ENCODE results near the gene SUPT7L. TPM values are rescaled to one million over a fixed set of nuclear protein-coding genes. Genes with fewer than 3 reads are reported as not detected.

SUPT7L gene
- total and polyA plus RNA-seq, 2 of the 13 experiments (the other 11 are each of a cell fraction or from before 2014, with no cell fraction given), result 32.9 to 77.5 TPM

DNA sequence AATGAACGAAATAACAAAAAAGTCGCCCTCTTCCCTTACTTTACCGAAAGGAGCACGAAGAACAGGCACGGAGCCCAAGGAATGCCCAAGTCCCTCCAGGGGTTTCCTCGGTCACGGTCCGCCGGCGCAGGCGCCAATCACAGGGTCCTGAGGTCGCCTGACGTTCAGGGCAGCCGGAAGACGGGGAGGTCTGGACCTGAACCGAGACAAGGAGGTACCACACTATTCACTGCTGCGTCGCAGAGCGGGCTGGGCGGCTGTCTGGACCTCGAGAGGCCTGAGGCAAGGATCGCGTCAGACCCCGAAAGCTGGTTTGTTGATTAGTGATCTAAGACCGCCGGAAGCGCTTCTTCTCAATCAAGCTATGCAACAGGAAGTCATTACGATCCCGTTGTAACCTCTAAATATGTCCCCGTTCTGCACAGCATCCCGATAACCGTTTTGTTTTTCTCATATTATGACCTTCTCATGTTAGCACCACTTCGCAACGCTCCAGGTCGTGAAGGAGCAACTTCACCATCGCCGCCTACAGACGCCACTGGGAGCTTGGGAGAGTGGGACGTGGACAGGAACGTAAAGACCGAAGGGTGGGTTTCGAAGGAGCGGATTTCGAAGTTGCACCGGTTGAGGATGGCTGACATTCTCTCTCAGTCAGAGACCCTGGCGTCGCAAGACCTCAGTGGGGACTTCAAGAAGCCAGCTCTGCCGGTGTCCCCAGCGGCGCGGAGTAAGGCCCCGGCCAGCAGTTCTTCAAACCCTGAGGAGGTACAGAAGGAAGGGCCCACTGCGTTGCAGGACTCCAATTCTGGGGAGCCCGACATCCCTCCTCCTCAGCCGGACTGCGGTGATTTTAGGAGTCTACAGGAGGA lies at the start of gene SUPT7L, which contains the start of gene SLC4A1AP (continued):
- TF ChIP-seq ZNF432 (CRISPR knock-in tag; IDR thresholded peaks at IDR 0.05; ENCODE audit: borderline replicate concordance) (peak; percentile 92; the same call in 1 of the 2 replicates), SUZ12 (IDR thresholded peaks at IDR 0.05; ENCODE audit: low read depth, low read length) (no peak; the same call in 1 of the 2 replicates), MATR3 (CRISPR knock-in tag; IDR thresholded peaks at IDR 0.05) (no peak), NRL (CRISPR knock-in tag; IDR thresholded peaks at IDR 0.05; ENCODE audit: borderline replicate concordance) (peak; percentile 93), MEF2D (CRISPR knock-in tag; IDR thresholded peaks at IDR 0.05) (peak; percentile 53; the same call in 1 of the 2 replicates), ATF2 (CRISPR knock-in tag; IDR thresholded peaks at IDR 0.05) (peak; percentile 80), SMAD9 (CRISPR knock-in tag; IDR thresholded peaks at IDR 0.05) (0 out of 2 replicates have a peak, but pooled peaks have one; percentile 49), THAP7 (CRISPR knock-in tag; IDR thresholded peaks at IDR 0.05) (peak; percentile 88), ARID2 (CRISPR knock-in tag; IDR thresholded peaks at IDR 0.05; ENCODE audit: borderline replicate concordance) (no peak; the same call in 1 of the 2 replicates), ZNF781 (CRISPR knock-in tag; IDR thresholded peaks at IDR 0.05; ENCODE audit: borderline replicate concordance, not compliant biosample characterization) (peak; percentile 82), PREB (CRISPR knock-in tag; IDR thresholded peaks at IDR 0.05) (peak; percentile 97; the same call in 1 of the 2 replicates), HCFC1 (IDR thresholded peaks at IDR 0.05; ENCODE audit: low read depth, low read length) (peak; percentile 72), ZZZ3 (CRISPR knock-in tag; IDR thresholded peaks at IDR 0.05; ENCODE audit: borderline replicate concordance) (peak; percentile 94; the same call in 1 of the 2 replicates), TBL1XR1 (IDR thresholded peaks at IDR 0.05; ENCODE audit: borderline replicate concordance, low read length, partially characterized antibody) (peak; percentile 63), TBP (CRISPR knock-in tag; IDR thresholded peaks at IDR 0.05) (peak; percentile 80; the same call in 1 of the 2 replicates), ZNF260 (CRISPR knock-in tag; IDR thresholded peaks at IDR 0.05; ENCODE audit: borderline replicate concordance, low read depth) (0 out of 2 replicates have a peak, but pooled peaks have one; percentile 28), CBX2 (IDR thresholded peaks at IDR 0.05; ENCODE audit: low read depth, low read length) (no peak; the same call in 1 of the 2 replicates), CBX2 (CRISPR knock-in tag; IDR thresholded peaks at IDR 0.05; ENCODE audit: low read depth) (peak; percentile 98)
- TF ChIP-seq, protein P1, sequence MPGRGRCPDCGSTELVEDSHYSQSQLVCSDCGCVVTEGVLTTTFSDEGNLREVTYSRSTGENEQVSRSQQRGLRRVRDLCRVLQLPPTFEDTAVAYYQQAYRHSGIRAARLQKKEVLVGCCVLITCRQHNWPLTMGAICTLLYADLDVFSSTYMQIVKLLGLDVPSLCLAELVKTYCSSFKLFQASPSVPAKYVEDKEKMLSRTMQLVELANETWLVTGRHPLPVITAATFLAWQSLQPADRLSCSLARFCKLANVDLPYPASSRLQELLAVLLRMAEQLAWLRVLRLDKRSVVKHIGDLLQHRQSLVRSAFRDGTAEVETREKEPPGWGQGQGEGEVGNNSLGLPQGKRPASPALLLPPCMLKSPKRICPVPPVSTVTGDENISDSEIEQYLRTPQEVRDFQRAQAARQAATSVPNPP (CRISPR knock-in tag; IDR thresholded peaks at IDR 0.05), result peak; percentile 66
- TF ChIP-seq, protein P2, sequence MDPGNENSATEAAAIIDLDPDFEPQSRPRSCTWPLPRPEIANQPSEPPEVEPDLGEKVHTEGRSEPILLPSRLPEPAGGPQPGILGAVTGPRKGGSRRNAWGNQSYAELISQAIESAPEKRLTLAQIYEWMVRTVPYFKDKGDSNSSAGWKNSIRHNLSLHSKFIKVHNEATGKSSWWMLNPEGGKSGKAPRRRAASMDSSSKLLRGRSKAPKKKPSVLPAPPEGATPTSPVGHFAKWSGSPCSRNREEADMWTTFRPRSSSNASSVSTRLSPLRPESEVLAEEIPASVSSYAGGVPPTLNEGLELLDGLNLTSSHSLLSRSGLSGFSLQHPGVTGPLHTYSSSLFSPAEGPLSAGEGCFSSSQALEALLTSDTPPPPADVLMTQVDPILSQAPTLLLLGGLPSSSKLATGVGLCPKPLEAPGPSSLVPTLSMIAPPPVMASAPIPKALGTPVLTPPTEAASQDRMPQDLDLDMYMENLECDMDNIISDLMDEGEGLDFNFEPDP (CRISPR knock-in tag; conservative IDR thresholded peaks at IDR 0.05), result no peak
- TF ChIP-seq, protein P3, sequence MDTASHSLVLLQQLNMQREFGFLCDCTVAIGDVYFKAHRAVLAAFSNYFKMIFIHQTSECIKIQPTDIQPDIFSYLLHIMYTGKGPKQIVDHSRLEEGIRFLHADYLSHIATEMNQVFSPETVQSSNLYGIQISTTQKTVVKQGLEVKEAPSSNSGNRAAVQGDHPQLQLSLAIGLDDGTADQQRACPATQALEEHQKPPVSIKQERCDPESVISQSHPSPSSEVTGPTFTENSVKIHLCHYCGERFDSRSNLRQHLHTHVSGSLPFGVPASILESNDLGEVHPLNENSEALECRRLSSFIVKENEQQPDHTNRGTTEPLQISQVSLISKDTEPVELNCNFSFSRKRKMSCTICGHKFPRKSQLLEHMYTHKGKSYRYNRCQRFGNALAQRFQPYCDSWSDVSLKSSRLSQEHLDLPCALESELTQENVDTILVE (CRISPR knock-in tag; IDR thresholded peaks at IDR 0.05), result peak; percentile 81
